Stimulated activated CD8-positive, alpha-beta memory T cell treated with anti-CD3 and anti-CD28 coated beads, Interleukin-2, amount 100 ng/mL, for 48 hours (primary cell): Measurements from ENCODE around the gene FAM13A.

Source experiments
- DNase-seq, 2 donors: peaks; one replicate each; pipeline ENCODE4 v3.0.0-alpha.2; 2020; ENCODE audit warnings: low read depth in 2 of 2

The FAM13A gene

GRCh38 chr4:88747351-88747750, 309.6 kb downstream of the FAM13A start:
- DNase-seq, result no peak

GRCh38 chr4:88746206-88746605, 310.8 kb downstream of the FAM13A start:
- DNase-seq, result no peak

GRCh38 chr4:88745581-88746163, 311.3 kb downstream of the FAM13A start:
- no peak for DNase-seq

GRCh38 chr4:88745175-88745574, 311.8 kb downstream of the FAM13A start:
- no peak for DNase-seq

- DNase-seq, result no peak
Observed at GRCh38 chr4:88744609-88745008, 312.4 kb downstream of the FAM13A start.

GRCh38 chr4:88743696-88744095, 313.3 kb downstream of the FAM13A start:
- no peak for DNase-seq

GRCh38 chr4:88742561-88742960, 314.4 kb downstream of the FAM13A start:
- DNase-seq, result no peak

- no peak for DNase-seq
Observed at GRCh38 chr4:88738180-88738579, 318.8 kb downstream of the FAM13A start.

GRCh38 chr4:88737307-88737941, 319.6 kb downstream of the FAM13A start:
- no peak for DNase-seq

GRCh38 chr4:88736264-88736663, 320.7 kb downstream of the FAM13A start:
- no peak for DNase-seq

GRCh38 chr4:88735564-88735963, 321.4 kb downstream of the FAM13A start:
- DNase-seq, result no peak

GRCh38 chr4:88734403-88734949, 322.5 kb downstream of the FAM13A start:
- no peak for DNase-seq

- DNase-seq, result no peak
Observed at GRCh38 chr4:88732714-88733368, 324.1 kb downstream of the FAM13A start.

- DNase-seq, result no peak
Observed at GRCh38 chr4:88731381-88731780, 325.6 kb downstream of the FAM13A start.

GRCh38 chr4:88730811-88731210, 326.2 kb downstream of the FAM13A start:
- DNase-seq, result no peak

- DNase-seq, result no peak
Observed at GRCh38 chr4:88729146-88729760, 327.7 kb downstream of the FAM13A start.

GRCh38 chr4:88728146-88728545, 328.8 kb downstream of the FAM13A start:
- DNase-seq, result no peak

- DNase-seq, result no peak
Observed at GRCh38 chr4:88725986-88726385, 331.0 kb downstream of the FAM13A start.

GRCh38 chr4:88725143-88725542, 331.8 kb downstream of the FAM13A start:
- DNase-seq, result no peak

GRCh38 chr4:88724406-88724805, 332.6 kb downstream of the FAM13A start:
- no peak for DNase-seq

GRCh38 chr4:88722828-88723227, 334.2 kb downstream of the FAM13A start:
- no peak for DNase-seq

GRCh38 chr4:88722276-88722780, 334.7 kb downstream of the FAM13A start:
- no peak for DNase-seq
